Kidney epithelial cell (primary cell): ENCODE data around the gene BANP. TPM values are rescaled to one million over a fixed set of nuclear protein-coding genes. Genes with fewer than 3 reads are reported as not detected.
"Not testable (repeated sequence)": the region's sequence is repeated elsewhere in the genome, so short reads cannot be mapped to it uniquely, and the experiment has no call there.

Experiments used
- DNase-seq: peaks from one replicate; pipeline ENCODE4 v3.0.0-alpha.2; 2010; ENCODE audit warnings: low read depth
- H3K27me3 ChIP-seq: 2 replicates; pipeline ENCODE4 v1.6.0; 2011; ENCODE audit warnings: low read length; ENCODE audit not compliant: control insufficient read depth, insufficient read depth
- H3K36me3 ChIP-seq: 2 replicates; pipeline ENCODE4 v1.5.1; 2011; ENCODE audit warnings: low read length; ENCODE audit not compliant: control insufficient read depth, insufficient read depth
- H3K4me3 ChIP-seq: 2 replicates; pipeline ENCODE4 v1.5.1; 2011; ENCODE audit warnings: low read depth, mild to moderate bottlenecking, control low read depth, low read length
- total RNA-seq: library from RNA; depleted of rRNA; stranded (reverse); fragments of >200 nt; gene quantifications from 2 replicates; pipeline ENCODE4 v1.2.3, GENCODE V29; 2015
- TF ChIP-seq, protein P1 (sequence below): IDR thresholded peaks from 2 replicates; pipeline ENCODE4 v1.5.1; 2011; ENCODE audit warnings: mild to moderate bottlenecking, moderate library complexity, low read length, control low read depth, inconsistent platforms; ENCODE audit not compliant: insufficient read depth, poor library complexity, severe bottlenecking

BANP gene
- total RNA-seq, 1 donor from 2014 or later = 25.9 TPM

DNA sequence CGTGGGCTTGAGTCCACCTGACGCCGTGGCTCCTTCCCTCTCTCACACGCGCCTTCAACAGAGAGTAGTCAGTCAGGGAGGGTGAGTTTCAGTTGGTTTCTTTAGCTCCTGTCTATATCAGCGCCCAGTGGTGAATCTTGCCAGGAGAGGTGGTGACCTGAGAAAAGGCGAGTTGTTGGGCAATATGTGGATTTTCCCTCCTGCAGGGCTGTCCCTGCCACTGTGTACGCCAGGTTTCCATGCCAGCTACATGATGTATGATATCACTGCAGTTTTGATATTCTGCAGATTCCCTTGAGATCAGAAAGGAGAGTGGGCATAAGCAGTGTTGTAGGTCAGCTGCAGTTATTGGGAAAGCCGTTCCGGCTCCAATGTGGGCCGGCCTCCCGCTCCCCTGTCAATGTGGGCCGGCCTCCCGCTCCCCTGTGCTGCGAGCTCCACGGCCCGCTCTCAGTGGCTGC, 31.4 kb downstream of the BANP start:
- TF ChIP-seq, protein P1, sequence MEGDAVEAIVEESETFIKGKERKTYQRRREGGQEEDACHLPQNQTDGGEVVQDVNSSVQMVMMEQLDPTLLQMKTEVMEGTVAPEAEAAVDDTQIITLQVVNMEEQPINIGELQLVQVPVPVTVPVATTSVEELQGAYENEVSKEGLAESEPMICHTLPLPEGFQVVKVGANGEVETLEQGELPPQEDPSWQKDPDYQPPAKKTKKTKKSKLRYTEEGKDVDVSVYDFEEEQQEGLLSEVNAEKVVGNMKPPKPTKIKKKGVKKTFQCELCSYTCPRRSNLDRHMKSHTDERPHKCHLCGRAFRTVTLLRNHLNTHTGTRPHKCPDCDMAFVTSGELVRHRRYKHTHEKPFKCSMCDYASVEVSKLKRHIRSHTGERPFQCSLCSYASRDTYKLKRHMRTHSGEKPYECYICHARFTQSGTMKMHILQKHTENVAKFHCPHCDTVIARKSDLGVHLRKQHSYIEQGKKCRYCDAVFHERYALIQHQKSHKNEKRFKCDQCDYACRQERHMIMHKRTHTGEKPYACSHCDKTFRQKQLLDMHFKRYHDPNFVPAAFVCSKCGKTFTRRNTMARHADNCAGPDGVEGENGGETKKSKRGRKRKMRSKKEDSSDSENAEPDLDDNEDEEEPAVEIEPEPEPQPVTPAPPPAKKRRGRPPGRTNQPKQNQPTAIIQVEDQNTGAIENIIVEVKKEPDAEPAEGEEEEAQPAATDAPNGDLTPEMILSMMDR = no peak
- Histone ChIP-seq H3K4me3 (no peak overlapping the region), H3K36me3 (no peaks in the 10 kb centered on the region), H3K27me3 (no peaks in the 10 kb centered on the region)
- no peak for DNase-seq

- not testable (repeated sequence) for DNase-seq, H3K36me3 ChIP-seq, H3K27me3 ChIP-seq, H3K4me3 ChIP-seq
- TF ChIP-seq, protein P1 = peak; percentile 60
Observed at GRCh38 chr16:87983072-87983736, 32.0 kb downstream of the BANP start.

DNA sequence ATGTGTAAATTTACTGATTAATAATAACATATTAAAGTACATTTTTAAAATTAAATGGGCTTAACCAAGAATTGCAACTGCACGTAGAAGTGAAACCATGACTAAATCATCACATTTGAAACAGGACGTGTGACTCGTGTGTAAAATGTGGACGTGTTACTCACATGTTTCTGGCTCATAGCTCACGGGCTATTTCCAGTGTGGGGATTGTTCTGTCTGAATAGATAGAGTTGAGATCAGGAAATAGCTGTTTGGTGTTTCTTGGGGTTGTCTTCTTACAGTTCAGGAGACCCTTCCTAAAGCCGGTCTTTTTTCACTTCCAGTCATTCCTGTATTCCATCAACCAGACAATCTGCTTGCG, 32.5 kb downstream of the BANP start:
- not testable (repeated sequence) for H3K27me3 ChIP-seq, H3K4me3 ChIP-seq, H3K36me3 ChIP-seq
- peak; percentile 12 for DNase-seq

GRCh38 chr16:87984180-87984579, 32.9 kb downstream of the BANP start:
- not testable (repeated sequence) for H3K27me3 ChIP-seq, DNase-seq, H3K4me3 ChIP-seq, H3K36me3 ChIP-seq

DNA sequence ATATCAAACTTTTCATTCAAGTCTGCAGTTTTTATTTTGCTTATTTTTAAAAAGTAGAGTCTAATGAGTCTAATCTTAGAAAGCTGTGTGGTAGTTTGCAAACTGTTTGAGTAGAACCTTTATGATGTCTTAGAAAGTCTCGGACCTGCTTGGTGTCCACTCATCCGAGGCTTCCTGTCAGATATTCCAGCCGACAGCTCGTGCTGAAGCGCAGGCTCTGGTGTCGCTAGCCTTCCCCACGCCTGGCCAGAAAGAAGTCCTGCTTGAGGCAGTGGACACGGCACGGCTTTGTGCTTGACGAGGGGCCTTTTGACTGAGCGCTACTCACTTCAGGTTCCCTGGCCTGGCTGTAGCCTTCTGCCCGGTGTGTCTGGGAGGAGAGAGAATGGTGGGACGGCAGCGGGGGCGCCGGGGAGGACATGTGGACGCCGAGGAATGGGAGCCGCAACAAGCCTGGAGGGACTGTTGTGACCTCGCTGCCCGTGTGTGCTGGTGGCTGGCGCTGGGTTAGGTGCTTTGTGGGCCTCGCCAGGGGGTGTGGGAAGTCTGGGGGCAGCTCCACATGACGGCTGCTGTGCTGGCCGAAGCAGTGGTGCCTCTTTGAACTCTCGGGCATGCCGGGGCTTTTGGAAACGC, 33.5 kb downstream of the BANP start:
- H3K27me3 ChIP-seq = no peaks in the 10 kb centered on the region
- no peaks in the 10 kb centered on the region for H3K36me3 ChIP-seq
- no peak overlapping the region for H3K4me3 ChIP-seq
- no peak for DNase-seq
- TF ChIP-seq, protein P1 = no peak

GRCh38 chr16:87985493-87985892, 34.3 kb downstream of the BANP start:
- not testable (repeated sequence) for H3K27me3 ChIP-seq, DNase-seq, H3K36me3 ChIP-seq, H3K4me3 ChIP-seq

DNA sequence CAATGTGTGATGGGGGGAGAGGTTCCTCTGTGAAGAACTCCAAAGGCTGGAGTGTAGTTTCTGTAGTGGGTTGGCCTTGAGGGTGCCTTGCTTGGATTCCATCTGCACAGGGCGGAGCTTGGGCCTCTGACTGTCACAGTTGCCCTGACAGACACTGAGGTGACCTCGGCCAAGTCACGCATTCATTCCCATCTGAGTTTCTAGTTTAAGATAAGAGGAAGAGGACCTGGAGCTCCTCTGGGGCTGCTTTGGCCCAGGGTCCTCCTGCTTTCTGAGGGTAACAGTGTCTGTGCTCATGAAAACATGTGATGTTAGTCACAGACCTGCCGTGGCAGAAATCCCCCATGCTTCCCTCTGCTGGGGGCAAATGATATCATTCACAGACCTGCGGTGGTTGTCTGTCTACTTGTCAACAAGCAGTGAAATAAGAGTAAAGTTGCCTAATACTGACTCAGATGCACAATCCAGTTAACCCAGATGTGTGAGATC, 35.2 kb downstream of the BANP start:
- DNase-seq = peak; percentile 53
- H3K4me3 ChIP-seq, H3K27me3 ChIP-seq, H3K36me3 ChIP-seq: not testable (repeated sequence)

DNA sequence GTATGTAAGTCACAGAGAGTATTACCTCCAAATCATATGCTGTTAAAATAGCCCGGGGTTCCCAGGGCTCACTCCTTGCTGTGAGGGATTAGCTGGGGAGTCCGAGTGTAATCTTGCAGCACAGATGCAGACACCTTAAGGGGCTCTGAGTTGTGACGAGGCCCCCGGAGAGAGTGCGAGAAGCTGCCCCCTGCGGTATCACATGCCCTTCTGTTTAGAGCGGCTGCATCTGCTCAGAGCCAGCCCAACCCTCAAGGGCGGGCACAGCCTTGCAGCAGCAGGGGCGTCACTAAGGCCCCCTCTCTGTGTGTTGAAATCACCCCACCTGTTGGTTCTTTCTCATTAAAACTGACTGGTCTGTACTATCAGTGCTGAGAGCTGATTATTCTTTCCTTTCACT, 37.4 kb downstream of the BANP start:
- H3K27me3 ChIP-seq, DNase-seq, H3K36me3 ChIP-seq, H3K4me3 ChIP-seq: not testable (repeated sequence)

DNA sequence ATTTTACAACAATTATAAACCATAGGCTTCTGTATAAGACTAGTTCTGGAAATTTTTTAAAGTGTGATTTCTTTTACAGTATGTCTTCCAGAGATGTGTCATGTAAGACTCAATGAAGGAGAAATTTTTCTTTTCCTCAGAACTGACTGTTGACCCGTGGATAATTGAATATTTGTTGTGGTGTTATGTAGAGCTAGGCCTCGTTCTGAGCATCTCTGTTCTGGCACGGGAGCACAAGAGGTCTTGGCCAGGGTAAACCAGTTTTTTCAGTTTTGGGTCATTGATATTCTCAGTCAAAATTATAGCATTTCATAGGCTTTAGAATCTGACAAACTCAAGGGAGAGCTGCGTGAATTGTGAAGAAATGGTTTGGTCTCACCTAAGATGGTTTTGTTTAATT, 39.0 kb downstream of the BANP start:
- H3K36me3 ChIP-seq = not testable (repeated sequence)

GRCh38 chr16:87992142-87992541, 40.9 kb downstream of the BANP start:
- not testable (repeated sequence) for H3K27me3 ChIP-seq, DNase-seq, H3K36me3 ChIP-seq, H3K4me3 ChIP-seq

More for the DNA sequence above, 39.0 kb downstream of the BANP start:
- not testable (repeated sequence) for H3K27me3 ChIP-seq, H3K4me3 ChIP-seq, DNase-seq
